ENCODE results near the gene NAPA. TPM values are rescaled to one million over a fixed set of nuclear protein-coding genes. Genes with fewer than 3 reads are reported as not detected.

The NAPA gene
- total RNA-seq, 1 donor from 2014 or later, result 77.8 TPM

DNA sequence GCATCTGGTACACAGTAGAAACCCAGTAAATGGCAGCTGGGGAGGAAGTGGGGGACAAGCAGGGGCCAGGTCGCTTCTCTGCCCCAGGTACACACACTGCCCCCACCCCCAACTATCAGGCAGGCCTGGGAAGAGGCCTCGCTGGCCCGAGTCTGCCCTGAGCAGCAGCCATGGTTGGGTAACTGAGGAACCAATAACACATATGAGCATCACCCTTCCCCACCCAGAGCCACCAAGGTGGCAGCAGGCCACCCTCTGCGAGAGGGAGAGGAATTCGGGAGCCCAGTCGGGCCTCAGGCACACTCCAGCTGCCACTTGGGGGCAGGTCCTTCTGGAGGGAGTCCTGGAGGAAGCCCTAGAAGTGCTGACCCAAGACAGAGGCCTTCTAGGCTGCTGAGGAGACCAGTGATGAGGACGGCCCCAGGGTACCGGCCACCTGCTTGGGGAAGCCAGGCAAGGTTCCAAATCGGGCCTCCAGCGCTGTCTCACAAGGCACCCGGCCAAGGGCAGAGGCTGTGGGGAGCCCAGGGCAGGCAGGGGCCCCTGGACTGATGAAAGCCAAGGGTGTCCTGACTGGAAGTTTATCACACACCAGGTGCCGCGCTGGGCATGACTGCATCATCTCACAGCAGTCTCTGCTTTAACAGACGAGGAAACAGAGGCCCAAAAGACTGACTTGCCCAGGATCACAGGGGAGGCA lies 16.9 kb downstream of the NAPA start:
- H3K4me3 Mint-ChIP-seq (ENCODE audit: unreplicated experiment), result no peak overlapping the region

GRCh38 chr19:47497050-47497766 lies 17.7 kb downstream of the NAPA start:
- Mint-ChIP-seq H3K4me3 (ENCODE audit: unreplicated experiment) (no peak overlapping the region), H3K27ac (ENCODE audit: unreplicated experiment) (no peak overlapping the region), H3K4me1 (ENCODE audit: unreplicated experiment) (no peaks in the 10 kb centered on the region), H3K9me3 (ENCODE audit: unreplicated experiment) (no peaks in the 10 kb centered on the region), H3K36me3 (ENCODE audit: low read depth, unreplicated experiment) (peaks cover 27% of the 10 kb centered on the region), H3K27me3 (ENCODE audit: unreplicated experiment) (peaks cover 11% of the 10 kb centered on the region)
- DNase-seq (ENCODE audit: low spot score), result no peak
- TF ChIP-seq CTCF (IDR thresholded peaks at IDR 0.05; ENCODE audit: unreplicated experiment), result no peak

More for the DNA sequence above, 16.9 kb downstream of the NAPA start:
- Mint-ChIP-seq H3K9me3 (ENCODE audit: unreplicated experiment) (no peaks in the 10 kb centered on the region), H3K36me3 (ENCODE audit: low read depth, unreplicated experiment) (peaks cover 34% of the 10 kb centered on the region), H3K27me3 (ENCODE audit: unreplicated experiment) (peaks cover 11% of the 10 kb centered on the region), H3K4me1 (ENCODE audit: unreplicated experiment) (no peaks in the 10 kb centered on the region), H3K27ac (ENCODE audit: unreplicated experiment) (no peak overlapping the region)
- no peak for TF ChIP-seq CTCF (IDR thresholded peaks at IDR 0.05; ENCODE audit: unreplicated experiment)
- no peak for DNase-seq (ENCODE audit: low spot score)

DNA sequence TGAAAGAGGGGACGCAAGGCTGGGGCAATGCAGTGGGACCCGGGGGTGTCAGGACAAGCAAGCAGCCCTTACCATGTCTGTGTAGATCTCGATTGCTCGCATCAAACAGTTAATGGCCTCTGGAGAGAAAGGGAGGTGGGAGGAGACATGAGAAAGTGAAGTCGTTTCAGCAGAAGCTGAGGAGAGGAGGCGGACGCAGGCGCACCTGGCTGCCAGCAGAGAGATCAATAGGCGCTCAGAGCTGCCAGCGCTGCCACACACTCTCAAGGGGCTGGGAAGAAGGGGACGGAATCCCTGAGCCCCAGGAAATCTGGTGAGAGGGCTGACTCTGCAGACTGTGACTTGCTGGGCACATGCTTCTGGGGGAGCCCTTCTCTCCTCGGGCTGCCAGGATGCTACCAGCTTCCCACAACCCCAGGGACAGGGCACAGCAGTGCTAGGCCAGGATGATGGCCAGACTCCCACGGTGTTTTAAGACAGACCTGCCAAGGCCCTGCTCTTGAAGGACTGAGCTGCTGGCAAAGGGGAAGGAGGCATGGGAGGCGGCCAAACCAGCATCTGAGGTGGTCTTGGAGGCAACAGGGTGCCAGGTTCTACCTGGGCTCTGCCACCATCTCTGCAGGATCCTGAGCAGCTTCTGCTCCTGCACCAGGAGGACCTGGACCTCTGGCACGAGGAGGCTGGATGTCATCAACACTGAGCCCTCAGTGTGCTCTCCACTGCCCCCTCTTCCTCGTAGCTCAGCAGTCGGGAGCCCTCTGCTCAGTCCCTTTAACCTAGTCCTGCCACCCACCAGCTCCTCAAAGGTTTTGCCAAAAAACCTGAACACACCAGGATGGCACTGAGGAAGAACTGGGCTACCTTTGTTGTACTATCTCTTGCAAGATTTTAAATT lies 19.1 kb downstream of the NAPA start:
- DNase-seq (ENCODE audit: low spot score), result no peak
- no peaks in the 10 kb centered on the region for H3K4me1 Mint-ChIP-seq (ENCODE audit: unreplicated experiment)
- H3K9me3 Mint-ChIP-seq (ENCODE audit: unreplicated experiment), result no peaks in the 10 kb centered on the region
- peak overlapping the region; percentile 77 for H3K27ac Mint-ChIP-seq (ENCODE audit: unreplicated experiment)
- peaks cover 25% of the 10 kb centered on the region for H3K36me3 Mint-ChIP-seq (ENCODE audit: low read depth, unreplicated experiment)
- H3K27me3 Mint-ChIP-seq (ENCODE audit: unreplicated experiment), result peaks cover 11% of the 10 kb centered on the region
- H3K4me3 Mint-ChIP-seq (ENCODE audit: unreplicated experiment), result no peak overlapping the region
- TF ChIP-seq CTCF (IDR thresholded peaks at IDR 0.05; ENCODE audit: unreplicated experiment), result no peak

- H3K27me3 Mint-ChIP-seq (ENCODE audit: unreplicated experiment), result peaks cover 11% of the 10 kb centered on the region
- H3K27ac Mint-ChIP-seq (ENCODE audit: unreplicated experiment), result no peak overlapping the region
- H3K36me3 Mint-ChIP-seq (ENCODE audit: low read depth, unreplicated experiment), result peaks cover 35% of the 10 kb centered on the region
- no peaks in the 10 kb centered on the region for H3K9me3 Mint-ChIP-seq (ENCODE audit: unreplicated experiment)
- DNase-seq (ENCODE audit: low spot score), result no peak
- no peak overlapping the region for H3K4me3 Mint-ChIP-seq (ENCODE audit: unreplicated experiment)
- no peak for TF ChIP-seq CTCF (IDR thresholded peaks at IDR 0.05; ENCODE audit: unreplicated experiment)
- H3K4me1 Mint-ChIP-seq (ENCODE audit: unreplicated experiment), result no peaks in the 10 kb centered on the region
These were observed 20.1 kb downstream of the NAPA start for GRCh38 chr19:47494729-47495128.
